ENCODE results near the gene ARID1B. TPM values are rescaled to one million over a fixed set of nuclear protein-coding genes. Genes with fewer than 3 reads are reported as not detected.
A peak's percentile ranks its signal among the peaks of the same experiment; 100 is the strongest.

ARID1B gene
- total and polyA plus RNA-seq, 9 of the 15 experiments (the other 6 are each of a cell fraction or from before 2014, with no cell fraction given): 12.5 to 50.5 (median 25.8) TPM

DNA sequence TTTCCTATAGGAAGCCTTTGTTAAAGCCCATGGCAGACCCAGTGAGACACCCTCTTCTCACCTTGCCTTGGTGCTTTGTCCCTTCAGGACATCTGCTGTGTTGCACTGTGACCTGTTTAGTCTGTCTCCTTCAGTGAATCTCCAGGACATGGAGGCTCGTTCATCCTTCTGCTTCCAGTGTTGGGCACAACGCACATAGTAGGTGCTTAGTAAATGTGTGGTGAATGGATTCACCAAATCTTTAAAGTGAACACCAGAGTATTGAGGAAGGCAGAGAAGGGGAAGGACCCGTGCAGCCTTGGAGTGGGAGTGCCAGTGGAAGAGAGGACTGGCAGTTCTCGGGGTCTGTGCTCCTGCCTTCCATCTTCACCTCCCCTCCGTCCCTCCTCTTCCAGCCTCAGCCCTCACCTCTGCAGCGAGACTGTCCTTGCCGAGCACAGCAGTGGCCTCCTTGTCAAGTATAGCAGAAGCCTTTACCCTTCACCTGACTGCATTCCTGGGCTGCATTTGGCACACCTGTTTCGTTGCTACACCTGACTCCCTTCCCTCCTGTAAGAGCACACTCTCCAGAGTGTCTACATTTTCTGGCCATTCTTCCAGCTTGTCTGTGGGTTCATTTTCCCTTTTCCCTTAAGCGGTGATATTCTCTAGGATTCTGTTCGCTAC is 49.2 kb downstream of the ARID1B start:
- no peak overlapping the region for H3K4me3 ChIP-seq
- peaks cover 74% of the 10 kb centered on the region for H3K79me2 ChIP-seq (ENCODE audit: control insufficient read depth, insufficient read depth, low read length)
- no peaks in the 10 kb centered on the region for H3K27me3 ChIP-seq (ENCODE audit: control insufficient read depth in 2 of 2, insufficient read depth in 2 of 2, low read length in 2 of 2)
- TF ChIP-seq ZKSCAN1 (IDR thresholded peaks at IDR 0.05; ENCODE audit: low read depth, low read length) (peak; percentile 88), EHMT2 (IDR thresholded peaks at IDR 0.05) (no peak)
- FAIRE-seq (no peak), DNase-seq (ENCODE audit: extremely low read depth in 1 of 4, low spot score in 3 of 4) (no peak), ATAC-seq (peak; percentile 17; the same call in 1 of the 3 replicates)
- H3K4me2 ChIP-seq (ENCODE audit: insufficient read depth, low read length): no peak overlapping the region
- CTCF ChIA-PET (ENCODE audit: low intra/inter-chr PET ratio): no interaction called here
- peak overlapping the region in 1 of 2 experiments; percentile 31; a peak in 1 of 4 replicates for H3K9ac ChIP-seq (ENCODE audit: insufficient read depth in 1 of 2, low read depth in 2 of 2, low read length in 2 of 2)
- no peaks in the 10 kb centered on the region for H3K9me1 ChIP-seq (ENCODE audit: control insufficient read depth, insufficient read depth, low read length)
- peaks cover 20% of the 10 kb centered on the region; the same call in 1 of the 3 replicates for H3K36me3 ChIP-seq (ENCODE audit: control insufficient read depth, insufficient read depth, low read length)
- POLR2A ChIA-PET: interaction anchor here (0.6 to 1.2 kb wide), 3 partner anchors 11 to 44 kb away, joined by 3 to 6 read pairs (median 3); no protein-coding TSS in a partner anchor
- BruUV-seq (replicated peaks): no TSS peak
- H4K20me1 ChIP-seq (replicated peaks; ENCODE audit: control insufficient read depth, insufficient read depth, low read length): peaks cover 28% of the 10 kb centered on the region; the same call in 1 of the 2 replicates
- H3K9me3 ChIP-seq (replicated peaks; ENCODE audit: control insufficient read depth, insufficient read depth, low read depth, low read length): no peaks in the 10 kb centered on the region
- in situ Hi-C loops (cut with MboI) (no loop called here), intact Hi-C loops (cut with micrococcal nuclease) (no loop called here)
- H3K27ac ChIP-seq (ENCODE audit: extremely low read depth, low read depth, low read length): no peak overlapping the region
- H2AFZ ChIP-seq (ENCODE audit: low read depth, low read length): no peak overlapping the region
- 80% methylated on average over 10 of the region's 10 CpGs for WGBS (ENCODE audit: insufficient coverage, low coverage, missing lambda C conversion rate)
- H3K4me1 ChIP-seq (replicated peaks in 1 of 2; ENCODE audit: control insufficient read depth in 2 of 2, insufficient read depth in 2 of 2, low read length in 2 of 2): peaks cover 5 to 12% of the 10 kb centered on the region in 2 experiments; a peak in 4 of 5 replicates

DNA sequence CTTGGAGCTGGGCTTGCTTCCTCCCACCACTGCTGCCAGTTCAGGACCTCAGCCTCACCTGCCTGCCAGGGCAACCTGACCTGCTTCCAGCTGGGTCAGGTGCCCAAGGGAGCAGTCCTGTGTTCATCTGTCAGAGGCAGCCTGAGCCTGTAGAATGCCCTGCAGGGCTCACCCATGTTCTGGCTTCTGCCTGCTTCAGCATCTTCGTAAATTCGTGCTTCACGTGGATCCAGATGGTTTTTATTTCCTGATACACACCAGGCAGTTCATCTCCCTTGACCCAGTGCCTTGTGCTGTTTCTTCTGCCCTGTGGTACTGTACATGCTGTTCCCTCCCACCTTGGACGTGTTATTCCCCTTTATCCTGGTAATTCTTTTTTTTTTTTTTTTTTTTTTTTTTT is 50.2 kb downstream of the ARID1B start:
- ChIA-PET CTCF (ENCODE audit: low intra/inter-chr PET ratio) (no interaction called here), POLR2A (interaction anchor here (0.7 to 1.2 kb wide), 3 partner anchors 10 to 390 kb away, joined by 3 to 6 read pairs (median 4); no protein-coding TSS in a partner anchor)
- H3K36me3 ChIP-seq (ENCODE audit: control insufficient read depth, insufficient read depth, low read length): peaks cover 21% of the 10 kb centered on the region; the same call in 1 of the 3 replicates
- in situ Hi-C loops (cut with MboI): no loop called here
- ATAC-seq: no peak; the same call in 2 of the 3 replicates
- no peaks in the 10 kb centered on the region for H3K9me3 ChIP-seq (replicated peaks; ENCODE audit: control insufficient read depth, insufficient read depth, low read depth, low read length)
- no peaks in the 10 kb centered on the region for H3K9me1 ChIP-seq (ENCODE audit: control insufficient read depth, insufficient read depth, low read length)
- no TSS peak for BruUV-seq (replicated peaks)
- H3K4me1 ChIP-seq (replicated peaks in 1 of 2; ENCODE audit: control insufficient read depth in 2 of 2, insufficient read depth in 2 of 2, low read length in 2 of 2): peaks cover 5 to 7% of the 10 kb centered on the region in 2 experiments; a peak in 4 of 5 replicates
- WGBS (ENCODE audit: insufficient coverage, low coverage, missing lambda C conversion rate): 69% methylated on average over 4 of the region's 4 CpGs
- peaks cover 21% of the 10 kb centered on the region; the same call in 1 of the 2 replicates for H4K20me1 ChIP-seq (replicated peaks; ENCODE audit: control insufficient read depth, insufficient read depth, low read length)
- no peak for FAIRE-seq
- no peak overlapping the region for H3K4me3 ChIP-seq
- H3K9ac ChIP-seq (ENCODE audit: insufficient read depth in 1 of 2, low read depth in 2 of 2, low read length in 2 of 2): peak overlapping the region in 1 of 2 experiments; percentile 60; a peak in 2 of 4 replicates
- H3K79me2 ChIP-seq (ENCODE audit: control insufficient read depth, insufficient read depth, low read length): peaks cover 75% of the 10 kb centered on the region
- H2AFZ ChIP-seq (ENCODE audit: low read depth, low read length): no peak overlapping the region
- no peaks in the 10 kb centered on the region for H3K27me3 ChIP-seq (ENCODE audit: control insufficient read depth in 2 of 2, insufficient read depth in 2 of 2, low read length in 2 of 2)
- intact Hi-C loops (cut with micrococcal nuclease): no loop called here
- no peak overlapping the region for H3K27ac ChIP-seq (ENCODE audit: extremely low read depth, low read depth, low read length)
- no peak overlapping the region for H3K4me2 ChIP-seq (ENCODE audit: insufficient read depth, low read length)
- no peak for DNase-seq (ENCODE audit: extremely low read depth in 1 of 4, low spot score in 3 of 4)
- TF ChIP-seq, protein P1, sequence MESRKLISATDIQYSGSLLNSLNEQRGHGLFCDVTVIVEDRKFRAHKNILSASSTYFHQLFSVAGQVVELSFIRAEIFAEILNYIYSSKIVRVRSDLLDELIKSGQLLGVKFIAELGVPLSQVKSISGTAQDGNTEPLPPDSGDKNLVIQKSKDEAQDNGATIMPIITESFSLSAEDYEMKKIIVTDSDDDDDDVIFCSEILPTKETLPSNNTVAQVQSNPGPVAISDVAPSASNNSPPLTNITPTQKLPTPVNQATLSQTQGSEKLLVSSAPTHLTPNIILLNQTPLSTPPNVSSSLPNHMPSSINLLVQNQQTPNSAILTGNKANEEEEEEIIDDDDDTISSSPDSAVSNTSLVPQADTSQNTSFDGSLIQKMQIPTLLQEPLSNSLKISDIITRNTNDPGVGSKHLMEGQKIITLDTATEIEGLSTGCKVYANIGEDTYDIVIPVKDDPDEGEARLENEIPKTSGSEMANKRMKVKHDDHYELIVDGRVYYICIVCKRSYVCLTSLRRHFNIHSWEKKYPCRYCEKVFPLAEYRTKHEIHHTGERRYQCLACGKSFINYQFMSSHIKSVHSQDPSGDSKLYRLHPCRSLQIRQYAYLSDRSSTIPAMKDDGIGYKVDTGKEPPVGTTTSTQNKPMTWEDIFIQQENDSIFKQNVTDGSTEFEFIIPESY (CRISPR knock-in tag; IDR thresholded peaks at IDR 0.05): no peak
- TF ChIP-seq ZNF707 (CRISPR knock-in tag; conservative IDR thresholded peaks at IDR 0.05): no peak
- no peak for TF ChIP-seq BMI1 (IDR thresholded peaks at IDR 0.05; ENCODE audit: low read length)
- TF ChIP-seq ZMIZ1 (IDR thresholded peaks at IDR 0.05; ENCODE audit: low read depth in 2 of 2, low read length in 2 of 2): no peak
- TF ChIP-seq ZNF561 (CRISPR knock-in tag; conservative IDR thresholded peaks at IDR 0.05): no peak
- no peak for TF ChIP-seq ADNP (tag; IDR thresholded peaks at IDR 0.05)
